Neural cell (in vitro differentiated cells): Measurements from ENCODE around the gene FAM53A.

Source experiments
- EP300 ChIP-seq: fragments of 450-650 bp; conservative IDR thresholded peaks from 2 replicates; pipeline ENCODE4 v1.6.1; 2014; ENCODE audit warnings: antibody characterized with exemption, mild to moderate bottlenecking, moderate library complexity; ENCODE audit not compliant: poor library complexity, severe bottlenecking
- EZH2 ChIP-seq: fragments of 200-600, 300-800 bp; shearing (Covaris generic), sonication (generic); IDR thresholded peaks from 2 replicates; pipeline ENCODE4 v1.6.1; 2014; ENCODE audit warnings: antibody characterized with exemption, low read length, borderline replicate concordance, mild to moderate bottlenecking; ENCODE audit not compliant: insufficient read depth, poor library complexity, severe bottlenecking
- MXI1 ChIP-seq: fragments of 450-650 bp; conservative IDR thresholded peaks from 2 replicates; pipeline ENCODE4 v1.6.1; 2014; ENCODE audit warnings: antibody characterized with exemption, mild to moderate bottlenecking; ENCODE audit not compliant: poor library complexity, severe bottlenecking
- POLR2AphosphoS5 ChIP-seq: IDR thresholded peaks from 2 replicates; pipeline ENCODE4 v1.6.1; 2012
- RAD21 ChIP-seq: fragments of 450-650 bp; conservative IDR thresholded peaks from 2 replicates; pipeline ENCODE4 v1.6.1; 2014; ENCODE audit warnings: antibody characterized with exemption, mild to moderate bottlenecking, moderate library complexity
- SMC3 ChIP-seq: fragments of 450-650 bp; conservative IDR thresholded peaks from 2 replicates; pipeline ENCODE4 v1.6.1; 2014; ENCODE audit warnings: antibody characterized with exemption, mild to moderate bottlenecking, moderate library complexity; ENCODE audit not compliant: poor library complexity
- TAF1 ChIP-seq: IDR thresholded peaks from 2 replicates; pipeline ENCODE4 v1.6.1; 2012; ENCODE audit warnings: low read depth
- TF ChIP-seq, protein P1 (sequence below): fragments of 450-650 bp; IDR thresholded peaks from 2 replicates; pipeline ENCODE4 v1.5.1; 2014; ENCODE audit warnings: antibody characterized with exemption, mild to moderate bottlenecking, moderate library complexity; ENCODE audit not compliant: poor library complexity, severe bottlenecking
- TF ChIP-seq, protein P2 (sequence below): IDR thresholded peaks from 2 replicates; pipeline ENCODE4 v1.6.1; 2012; ENCODE audit warnings: borderline replicate concordance

DNA sequence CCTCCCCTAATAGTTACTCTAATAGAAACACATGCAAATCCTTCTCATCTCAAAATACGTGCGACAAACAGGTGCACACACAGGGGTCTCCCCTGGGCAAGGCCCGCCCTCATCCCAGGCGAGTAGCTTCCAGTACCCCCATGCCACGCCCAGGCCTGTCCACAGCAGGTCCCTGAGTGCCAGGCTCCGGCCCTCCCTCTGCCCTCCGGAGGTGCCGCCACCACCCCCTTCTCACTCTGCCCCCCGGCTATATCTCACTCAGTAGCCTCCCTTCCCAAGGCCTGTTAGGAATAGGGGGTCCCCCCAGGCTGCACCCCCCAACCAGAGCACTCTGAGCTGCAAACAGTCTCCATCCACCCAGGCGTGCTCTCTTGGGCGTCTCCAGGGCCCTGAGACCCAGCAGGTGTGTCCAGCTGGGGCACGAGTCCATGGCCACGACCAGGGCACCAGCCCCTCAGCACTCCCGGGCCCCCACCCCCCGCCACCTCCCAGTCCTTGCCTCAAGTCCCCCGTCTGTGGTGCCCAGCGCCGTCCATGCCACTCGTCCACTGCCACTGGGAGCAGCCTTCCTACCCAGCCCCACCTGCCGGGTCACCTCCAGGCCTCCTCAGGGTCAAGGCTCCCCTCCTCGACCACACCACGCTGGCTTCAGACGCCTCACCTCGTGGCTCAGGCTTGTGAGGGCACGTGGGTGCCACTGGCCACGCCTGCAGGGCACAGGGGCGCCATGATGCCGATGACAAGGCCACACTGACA is 41.7 kb downstream of the FAM53A start:
- TF ChIP-seq, protein P1, sequence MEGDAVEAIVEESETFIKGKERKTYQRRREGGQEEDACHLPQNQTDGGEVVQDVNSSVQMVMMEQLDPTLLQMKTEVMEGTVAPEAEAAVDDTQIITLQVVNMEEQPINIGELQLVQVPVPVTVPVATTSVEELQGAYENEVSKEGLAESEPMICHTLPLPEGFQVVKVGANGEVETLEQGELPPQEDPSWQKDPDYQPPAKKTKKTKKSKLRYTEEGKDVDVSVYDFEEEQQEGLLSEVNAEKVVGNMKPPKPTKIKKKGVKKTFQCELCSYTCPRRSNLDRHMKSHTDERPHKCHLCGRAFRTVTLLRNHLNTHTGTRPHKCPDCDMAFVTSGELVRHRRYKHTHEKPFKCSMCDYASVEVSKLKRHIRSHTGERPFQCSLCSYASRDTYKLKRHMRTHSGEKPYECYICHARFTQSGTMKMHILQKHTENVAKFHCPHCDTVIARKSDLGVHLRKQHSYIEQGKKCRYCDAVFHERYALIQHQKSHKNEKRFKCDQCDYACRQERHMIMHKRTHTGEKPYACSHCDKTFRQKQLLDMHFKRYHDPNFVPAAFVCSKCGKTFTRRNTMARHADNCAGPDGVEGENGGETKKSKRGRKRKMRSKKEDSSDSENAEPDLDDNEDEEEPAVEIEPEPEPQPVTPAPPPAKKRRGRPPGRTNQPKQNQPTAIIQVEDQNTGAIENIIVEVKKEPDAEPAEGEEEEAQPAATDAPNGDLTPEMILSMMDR, result no peak
- TF ChIP-seq POLR2AphosphoS5 (no peak), SMC3 (no peak), MXI1 (no peak), RAD21 (no peak), TAF1 (no peak), EZH2 (no peak), EP300 (no peak)
- TF ChIP-seq, protein P2, sequence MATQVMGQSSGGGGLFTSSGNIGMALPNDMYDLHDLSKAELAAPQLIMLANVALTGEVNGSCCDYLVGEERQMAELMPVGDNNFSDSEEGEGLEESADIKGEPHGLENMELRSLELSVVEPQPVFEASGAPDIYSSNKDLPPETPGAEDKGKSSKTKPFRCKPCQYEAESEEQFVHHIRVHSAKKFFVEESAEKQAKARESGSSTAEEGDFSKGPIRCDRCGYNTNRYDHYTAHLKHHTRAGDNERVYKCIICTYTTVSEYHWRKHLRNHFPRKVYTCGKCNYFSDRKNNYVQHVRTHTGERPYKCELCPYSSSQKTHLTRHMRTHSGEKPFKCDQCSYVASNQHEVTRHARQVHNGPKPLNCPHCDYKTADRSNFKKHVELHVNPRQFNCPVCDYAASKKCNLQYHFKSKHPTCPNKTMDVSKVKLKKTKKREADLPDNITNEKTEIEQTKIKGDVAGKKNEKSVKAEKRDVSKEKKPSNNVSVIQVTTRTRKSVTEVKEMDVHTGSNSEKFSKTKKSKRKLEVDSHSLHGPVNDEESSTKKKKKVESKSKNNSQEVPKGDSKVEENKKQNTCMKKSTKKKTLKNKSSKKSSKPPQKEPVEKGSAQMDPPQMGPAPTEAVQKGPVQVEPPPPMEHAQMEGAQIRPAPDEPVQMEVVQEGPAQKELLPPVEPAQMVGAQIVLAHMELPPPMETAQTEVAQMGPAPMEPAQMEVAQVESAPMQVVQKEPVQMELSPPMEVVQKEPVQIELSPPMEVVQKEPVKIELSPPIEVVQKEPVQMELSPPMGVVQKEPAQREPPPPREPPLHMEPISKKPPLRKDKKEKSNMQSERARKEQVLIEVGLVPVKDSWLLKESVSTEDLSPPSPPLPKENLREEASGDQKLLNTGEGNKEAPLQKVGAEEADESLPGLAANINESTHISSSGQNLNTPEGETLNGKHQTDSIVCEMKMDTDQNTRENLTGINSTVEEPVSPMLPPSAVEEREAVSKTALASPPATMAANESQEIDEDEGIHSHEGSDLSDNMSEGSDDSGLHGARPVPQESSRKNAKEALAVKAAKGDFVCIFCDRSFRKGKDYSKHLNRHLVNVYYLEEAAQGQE, result no peak
